Testis (tissue), 2 donors: ENCODE data around the gene RAD54L2.

Experiments
- POLR2A ChIP-seq: fragments of 450-650 bp; IDR thresholded peaks from one replicate; pipeline ENCODE4 v1.6.1; 2017; ENCODE audit warnings: antibody characterized with exemption, mild to moderate bottlenecking, moderate library complexity
- TF ChIP-seq, protein P1 (sequence below), 3 experiments: fragments of 450-650 bp in 2 of 3; fragments of 200-600 bp in 1 of 3; sonication (generic) in 1 of 3; IDR thresholded peaks; one replicate each; pipeline ENCODE4 v1.5.1; 2016 to 2019; ENCODE audit warnings: antibody characterized with exemption in 3 of 3, mild to moderate bottlenecking in 2 of 3, moderate library complexity in 1 of 3

- TF ChIP-seq, protein P1, sequence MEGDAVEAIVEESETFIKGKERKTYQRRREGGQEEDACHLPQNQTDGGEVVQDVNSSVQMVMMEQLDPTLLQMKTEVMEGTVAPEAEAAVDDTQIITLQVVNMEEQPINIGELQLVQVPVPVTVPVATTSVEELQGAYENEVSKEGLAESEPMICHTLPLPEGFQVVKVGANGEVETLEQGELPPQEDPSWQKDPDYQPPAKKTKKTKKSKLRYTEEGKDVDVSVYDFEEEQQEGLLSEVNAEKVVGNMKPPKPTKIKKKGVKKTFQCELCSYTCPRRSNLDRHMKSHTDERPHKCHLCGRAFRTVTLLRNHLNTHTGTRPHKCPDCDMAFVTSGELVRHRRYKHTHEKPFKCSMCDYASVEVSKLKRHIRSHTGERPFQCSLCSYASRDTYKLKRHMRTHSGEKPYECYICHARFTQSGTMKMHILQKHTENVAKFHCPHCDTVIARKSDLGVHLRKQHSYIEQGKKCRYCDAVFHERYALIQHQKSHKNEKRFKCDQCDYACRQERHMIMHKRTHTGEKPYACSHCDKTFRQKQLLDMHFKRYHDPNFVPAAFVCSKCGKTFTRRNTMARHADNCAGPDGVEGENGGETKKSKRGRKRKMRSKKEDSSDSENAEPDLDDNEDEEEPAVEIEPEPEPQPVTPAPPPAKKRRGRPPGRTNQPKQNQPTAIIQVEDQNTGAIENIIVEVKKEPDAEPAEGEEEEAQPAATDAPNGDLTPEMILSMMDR (IDR thresholded peaks at IDR 0.05): no peak
- no peak for TF ChIP-seq POLR2A
Measured at GRCh38 chr3:51581524-51581923, 43.0 kb downstream of the RAD54L2 start.
